Right lung (tissue), 5 donors: ENCODE results near the gene DHX8. TPM values are rescaled to one million over a fixed set of nuclear protein-coding genes. Genes with fewer than 3 reads are reported as not detected.

Experiments used
- DNase-seq, 2 donors: peaks; one replicate each; pipeline ENCODE4 v3.0.0-alpha.2; 2013
- polyA plus RNA-seq, 5 donors: library from polyadenylated mRNA; unstranded; fragments of 120-200 nt; gene quantifications; one replicate each; pipeline versions ENCODE4 v1.2.1 to v1.2.3, GENCODE V29; 2013; ENCODE audit warnings: inconsistent platforms in 1 of 5, low replicate concordance in 1 of 5; ENCODE audit not compliant: insufficient read length in 5 of 5, insufficient read depth in 1 of 5

The DHX8 gene
- polyA plus RNA-seq, 5 donors, result 37.9 to 44.1 (median 42.4) TPM

DNA sequence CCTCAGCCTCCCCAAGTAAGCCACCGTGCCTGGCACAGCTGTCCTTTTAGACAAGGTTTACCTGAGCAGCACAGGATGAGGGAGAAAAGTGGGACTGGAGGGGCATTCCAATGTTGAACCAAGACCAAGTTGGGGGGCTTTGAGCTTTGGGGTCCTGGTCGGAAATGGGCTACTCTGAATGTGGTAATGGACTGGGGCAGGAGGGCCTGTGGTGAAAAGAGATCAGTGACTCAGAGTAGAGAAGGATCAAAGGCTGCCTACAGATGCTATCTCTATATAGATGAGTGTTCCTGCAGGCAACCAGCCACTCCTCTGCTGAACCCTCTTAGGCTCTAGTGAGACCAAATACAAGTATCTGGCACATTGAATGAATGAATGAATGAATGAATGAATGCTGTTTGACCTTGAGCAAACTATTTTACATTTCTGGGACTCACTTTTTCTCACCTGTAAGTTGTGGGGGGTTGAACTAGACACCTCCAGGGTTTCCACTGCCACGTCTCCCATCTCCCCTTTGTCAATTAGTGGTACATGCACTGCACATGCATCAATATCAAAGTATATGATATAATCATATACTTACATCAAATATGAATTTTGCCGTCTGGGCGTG lies 88.7 kb downstream of the DHX8 start:
- DNase-seq, result no peak

GRCh38 chr17:43573579-43574321 lies 90.0 kb downstream of the DHX8 start:
- DNase-seq, result no peak

DNA sequence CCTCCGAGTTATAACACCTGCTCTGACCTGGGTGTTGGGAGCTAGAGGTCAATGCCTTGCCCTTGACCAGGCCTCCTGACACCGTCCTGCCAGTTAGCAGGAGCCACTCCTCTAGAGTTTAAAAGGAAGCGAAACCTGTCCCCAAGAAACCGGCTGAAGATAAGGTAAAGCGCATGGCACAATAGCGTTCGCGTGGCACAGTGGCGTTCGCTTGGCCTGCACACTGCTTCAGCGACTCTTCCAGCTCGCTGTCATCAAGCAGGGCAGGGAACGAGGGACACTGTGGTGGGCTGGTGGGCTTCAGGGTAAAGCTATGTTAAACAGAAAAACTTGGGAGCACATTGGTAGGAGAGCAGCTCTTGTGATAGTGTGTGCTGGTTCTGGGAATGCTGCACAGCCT lies 90.6 kb downstream of the DHX8 start:
- no peak for DNase-seq

- DNase-seq, result no peak
Measured at GRCh38 chr17:43574896-43575525, 91.2 kb downstream of the DHX8 start.

Other genes with a start within 250 kb of the DHX8 start
- gene RNU2-1, start 250.0 kb upstream of the DHX8 start, polyA plus RNA-seq, result 1 to 10 TPM in 2 of 5 donors, under 1 TPM in 1, not detected in 2; 0.67 to 1.5 (median 1.2) TPM
- 10 to 100 TPM in 1 of 5 donors, 1 to 10 TPM in 4; 6.8 to 10.5 (median 9.5) TPM for gene ARL4D, start 85.0 kb upstream of the DHX8 start, polyA plus RNA-seq
- 10 to 100 TPM in 3 of 5 donors, 1 to 10 TPM in 2; 8.8 to 22.0 (median 16.7) TPM for gene ETV4, start 62.4 kb downstream of the DHX8 start, polyA plus RNA-seq
- under 1 TPM; 0.21 to 0.64 (median 0.31) TPM for gene MEOX1, start 177.9 kb downstream of the DHX8 start, polyA plus RNA-seq